Naive B cell (primary cell): ENCODE measurements around the gene GPN2. TPM values are rescaled to one million over a fixed set of nuclear protein-coding genes. Genes with fewer than 3 reads are reported as not detected.
A peak's percentile ranks its signal among the peaks of the same experiment; 100 is the strongest.

Experiments
- ATAC-seq, 2 donors: fragments of 150-1000 bp; cut with Tn5 transposase; 2 replicates each; pipeline ENCODE4 v1.10.0; 2021; ENCODE audit warnings: low read depth in 2 of 2, mild to moderate bottlenecking in 2 of 2, moderate library complexity in 2 of 2
- DNase-seq: peaks from one replicate; pipeline ENCODE4 v3.0.0; 2022
- H3K27ac Mint-ChIP-seq, 6 donors: one replicate each; pipeline ENCODE4 v1.8.0; 2020 to 2022; ENCODE audit warnings: mild to moderate bottlenecking in 6 of 6, mixed read lengths in 6 of 6, moderate library complexity in 5 of 6, inconsistent platforms in 2 of 6
- H3K27me3 Mint-ChIP-seq, 3 donors: one replicate each; pipeline ENCODE4 v1.8.0; 2021 to 2022; ENCODE audit warnings: mixed read lengths in 3 of 3, mild to moderate bottlenecking in 1 of 3
- H3K36me3 Mint-ChIP-seq, 2 donors: one replicate each; pipeline ENCODE4 v1.8.0; 2020 to 2022; ENCODE audit warnings: mixed read lengths in 2 of 2, inconsistent platforms in 1 of 2, mild to moderate bottlenecking in 1 of 2
- H3K4me1 Mint-ChIP-seq, 3 donors: one replicate each; pipeline ENCODE4 v1.8.0; 2020 to 2022; ENCODE audit warnings: mixed read lengths in 3 of 3, inconsistent platforms in 1 of 3, mild to moderate bottlenecking in 1 of 3, moderate library complexity in 1 of 3
- H3K4me3 Mint-ChIP-seq, 8 donors: one replicate each; pipeline ENCODE4 v1.8.0; 2020 to 2022; ENCODE audit warnings: mild to moderate bottlenecking in 8 of 8, mixed read lengths in 8 of 8, moderate library complexity in 8 of 8, inconsistent platforms in 2 of 8
- H3K9me3 Mint-ChIP-seq, 7 donors: one replicate each; pipeline ENCODE4 v1.8.0; 2020 to 2022; ENCODE audit warnings: mixed read lengths in 7 of 7, mild to moderate bottlenecking in 5 of 7, inconsistent platforms in 2 of 7, moderate library complexity in 1 of 7
- polyA plus RNA-seq, 6 donors: library from polyadenylated mRNA; unstranded; fragments of 300-500 nt; fragmentation: Illumina TruSeq; gene quantifications; one replicate each; pipeline ENCODE4 v1.2.3, GENCODE V29; 2021; ENCODE audit warnings: low read depth in 6 of 6

The GPN2 gene
- polyA plus RNA-seq, 6 donors from 2014 or later, result 3.4 to 15.1 (median 10.1) TPM

GRCh38 chr1:26831059-26831458 is 59.0 kb downstream of the GPN2 start:
- H3K4me3 Mint-ChIP-seq, result peak overlapping the region in 2 of 8 donors; percentile 6 to 57
- H3K9me3 Mint-ChIP-seq, result no peaks in the 10 kb centered on the region
- DNase-seq (no peak), ATAC-seq (no peak)
- no peaks in the 10 kb centered on the region for H3K36me3 Mint-ChIP-seq
- peak overlapping the region in 5 of 6 donors; percentile 16 to 99 (median 75) for H3K27ac Mint-ChIP-seq
- no peaks in the 10 kb centered on the region for H3K27me3 Mint-ChIP-seq
- H3K4me1 Mint-ChIP-seq, result peaks cover 55 to 66% (median 56%) of the 10 kb centered on the region in 3 donors

DNA sequence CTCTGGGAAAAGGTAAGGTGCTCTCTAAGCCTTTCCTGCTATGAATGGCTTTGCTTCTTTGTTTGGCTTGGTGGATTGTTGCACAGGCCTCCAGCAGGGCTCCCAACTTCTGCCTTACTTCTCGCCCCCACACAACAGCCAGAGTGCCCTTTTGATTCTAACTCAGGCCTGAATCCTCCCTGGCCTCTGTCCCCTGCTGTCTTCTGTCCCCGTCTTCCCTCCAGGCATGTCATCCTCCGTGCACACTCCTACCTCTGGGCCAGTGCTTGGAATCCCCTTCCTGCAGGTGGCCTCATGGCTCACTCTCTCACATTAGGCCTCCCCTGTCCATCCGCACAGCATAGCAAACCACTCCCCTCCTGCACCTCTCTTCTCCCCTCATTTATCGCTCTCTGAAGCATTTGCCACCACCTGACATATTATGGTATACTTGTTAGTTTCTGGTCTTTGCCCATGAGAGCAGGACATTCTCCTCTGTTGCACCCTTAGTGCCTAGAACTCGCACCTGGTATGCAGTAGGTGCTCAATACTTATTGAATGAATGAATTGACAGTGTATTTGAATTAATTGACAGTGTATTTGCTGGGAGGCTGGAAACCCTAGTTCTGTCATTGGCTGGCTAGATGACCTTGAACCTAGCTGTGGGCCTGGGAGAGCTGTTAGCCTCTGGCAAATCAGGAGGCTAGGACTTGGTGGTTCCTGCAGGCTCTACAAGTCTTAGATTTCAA is 60.7 kb downstream of the GPN2 start:
- Mint-ChIP-seq H3K4me3 (peak overlapping the region in 4 of 8 donors; percentile 20 to 79 (median 55)), H3K36me3 (no peaks in the 10 kb centered on the region), H3K4me1 (peaks cover 53 to 70% (median 54%) of the 10 kb centered on the region in 3 donors), H3K27ac (peak overlapping the region in 5 of 6 donors; percentile 23 to 91 (median 56)), H3K27me3 (peaks cover 0 to 5% (median 5%) of the 10 kb centered on the region in 3 donors), H3K9me3 (no peaks in the 10 kb centered on the region)
- no peak for ATAC-seq
- no peak for DNase-seq

DNA sequence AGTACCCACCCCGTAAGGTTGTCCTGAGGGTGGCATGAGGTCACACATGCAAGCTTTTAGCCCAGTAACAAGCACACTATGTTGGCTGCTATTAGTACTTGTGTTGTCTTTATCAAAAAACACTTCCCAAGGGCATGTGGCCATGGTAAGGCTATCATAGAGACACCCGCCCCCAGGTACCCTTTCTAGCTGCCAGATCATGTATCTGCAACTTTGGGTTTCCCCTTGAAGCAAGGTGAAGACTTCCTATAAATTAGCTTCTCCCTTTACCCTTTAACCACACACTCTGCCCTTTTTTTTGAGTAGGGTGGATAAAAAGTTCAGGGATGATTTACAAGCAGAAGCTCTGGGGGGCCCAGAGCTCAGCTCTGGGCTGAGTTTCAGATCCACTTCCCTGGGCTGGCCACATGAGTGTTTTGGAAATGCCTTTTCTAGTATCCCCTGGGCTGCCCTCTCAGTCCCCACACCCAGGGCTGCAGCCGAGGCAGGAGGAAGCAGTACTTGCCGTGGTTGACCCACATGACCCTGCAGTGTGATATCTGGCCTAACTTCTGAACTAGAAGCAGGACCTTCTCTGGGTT is 61.6 kb downstream of the GPN2 start:
- H3K4me3 Mint-ChIP-seq, result peak overlapping the region; percentile 72 to 94 (median 82)
- H3K36me3 Mint-ChIP-seq, result no peaks in the 10 kb centered on the region
- no peaks in the 10 kb centered on the region for H3K9me3 Mint-ChIP-seq
- ATAC-seq (peak in 1 of 2 donors; percentile 33), DNase-seq (no peak)
- H3K27ac Mint-ChIP-seq, result peak overlapping the region in 5 of 6 donors; percentile 38 to 91 (median 59)
- H3K27me3 Mint-ChIP-seq, result peaks cover 0 to 5% (median 5%) of the 10 kb centered on the region in 3 donors
- H3K4me1 Mint-ChIP-seq, result peaks cover 45 to 61% (median 45%) of the 10 kb centered on the region in 3 donors

- H3K4me3 Mint-ChIP-seq, result peak overlapping the region; percentile 75 to 94 (median 88)
- DNase-seq (no peak), ATAC-seq (no peak)
- H3K9me3 Mint-ChIP-seq, result no peaks in the 10 kb centered on the region
- peaks cover 37 to 57% (median 42%) of the 10 kb centered on the region in 3 donors for H3K4me1 Mint-ChIP-seq
- H3K36me3 Mint-ChIP-seq, result no peaks in the 10 kb centered on the region
- H3K27me3 Mint-ChIP-seq, result peaks cover 0 to 13% (median 12%) of the 10 kb centered on the region in 3 donors
- peak overlapping the region in 4 of 6 donors; percentile 55 to 94 (median 84) for H3K27ac Mint-ChIP-seq
Observed at GRCh38 chr1:26827663-26828062, 62.4 kb downstream of the GPN2 start.

DNA sequence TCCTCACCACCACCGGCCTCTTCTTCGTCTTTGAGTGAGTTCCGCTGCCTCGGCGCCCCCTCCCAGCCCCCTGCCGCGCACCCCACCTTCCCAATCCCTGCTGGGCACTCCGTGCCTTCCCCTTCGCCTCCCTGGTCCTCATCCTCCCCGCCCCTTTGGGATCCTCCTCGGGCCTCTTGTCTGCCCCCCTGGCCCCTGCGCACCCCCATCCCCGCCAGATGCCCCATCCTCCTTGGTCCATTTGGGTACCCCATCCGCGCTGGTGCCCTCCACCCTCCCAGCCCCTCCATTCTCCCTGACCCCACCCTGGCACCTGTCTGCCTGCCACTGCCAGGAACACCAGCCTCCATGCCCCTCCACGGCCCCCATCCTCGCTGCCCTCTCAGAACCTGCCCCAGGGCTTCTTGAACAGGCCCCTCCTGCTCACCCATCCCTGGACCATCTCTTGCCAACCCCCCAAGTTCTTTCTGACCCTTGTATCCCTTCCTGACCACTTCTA is 62.9 kb downstream of the GPN2 start:
- Mint-ChIP-seq H3K4me1 (peaks cover 32 to 52% (median 37%) of the 10 kb centered on the region in 3 donors), H3K27me3 (peaks cover 0 to 13% (median 13%) of the 10 kb centered on the region in 3 donors), H3K36me3 (no peaks in the 10 kb centered on the region), H3K27ac (peak overlapping the region in 4 of 6 donors; percentile 70 to 94 (median 84)), H3K4me3 (peak overlapping the region; percentile 75 to 94 (median 88)), H3K9me3 (no peaks in the 10 kb centered on the region)
- no peak for ATAC-seq
- DNase-seq, result no peak

DNA sequence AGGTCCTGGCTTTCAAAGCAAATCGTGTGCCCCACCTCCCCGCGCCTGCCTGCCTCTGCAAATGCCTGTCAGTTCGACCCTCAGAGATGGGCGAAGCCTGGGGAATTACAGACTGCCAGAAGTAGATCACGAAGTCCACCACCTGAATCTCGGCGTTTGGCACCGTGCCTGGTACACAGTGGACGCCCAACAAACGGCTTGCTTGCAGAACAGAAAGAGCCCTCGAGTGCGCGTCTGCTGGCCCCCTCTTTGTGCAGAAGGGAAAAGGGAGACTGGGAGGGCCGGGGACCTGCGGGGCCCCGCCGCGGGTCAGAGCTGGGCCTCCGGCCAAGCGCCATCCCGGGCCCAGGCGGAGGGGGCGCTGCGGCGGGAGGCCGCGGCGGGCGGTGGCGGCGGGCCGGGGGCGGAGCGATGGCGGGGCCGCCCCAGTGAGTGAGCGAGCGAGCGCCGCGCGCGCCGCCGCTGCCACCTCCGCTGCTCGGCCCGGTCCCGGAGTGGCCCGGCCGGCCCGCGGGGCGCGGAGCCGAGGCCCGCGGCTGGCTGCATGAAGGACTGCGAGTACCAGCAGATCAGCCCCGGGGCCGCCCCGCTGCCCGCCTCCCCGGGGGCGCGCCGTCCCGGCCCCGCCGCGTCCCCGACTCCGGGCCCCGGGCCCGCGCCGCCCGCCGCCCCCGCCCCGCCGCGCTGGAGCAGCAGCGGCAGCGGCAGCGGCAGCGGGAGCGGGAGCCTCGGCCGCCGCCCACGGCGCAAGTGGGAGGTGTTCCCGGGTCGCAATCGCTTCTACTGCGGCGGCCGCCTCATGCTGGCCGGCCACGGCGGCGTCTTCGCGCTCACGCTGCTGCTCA is 63.6 kb downstream of the GPN2 start, which contains the start of gene ZDHHC18:
ZDHHC18 (plus strand) TSS at position 428 of the 845 bp plus-strand sequence; CDS start at position 545, 117 bp downstream.
- DNase-seq (peak; percentile 70), ATAC-seq (peak; percentile 84 to 88)
- Mint-ChIP-seq H3K4me1 (peaks cover 28 to 51% (median 37%) of the 10 kb centered on the region in 3 donors), H3K36me3 (no peaks in the 10 kb centered on the region), H3K4me3 (peak within 1 kb of the TSS; percentile 85 to 95 (median 92)), H3K9me3 (no peaks in the 10 kb centered on the region), H3K27ac (peak within 1 kb of the TSS; percentile 62 to 94 (median 87)), H3K27me3 (peaks cover 0 to 13% (median 13%) of the 10 kb centered on the region in 3 donors)

Other genes starting within 250 kb of the GPN2 start
- 10 to 100 TPM in 5 of 6 donors, 1 to 10 TPM in 1; 8.8 to 38.2 (median 18.9) TPM for gene ARID1A, start 194.3 kb downstream of the GPN2 start, polyA plus RNA-seq
- 10 to 100 TPM in 4 of 6 donors, 1 to 10 TPM in 2; 7.8 to 14.2 (median 10.8) TPM for gene PIGV, start 102.3 kb downstream of the GPN2 start, polyA plus RNA-seq
- gene ZDHHC18, start 63.6 kb downstream of the GPN2 start, polyA plus RNA-seq, result 1 to 10 TPM; 2.2 to 7.9 (median 2.4) TPM
- not detected for gene SFN, start 27.1 kb downstream of the GPN2 start, polyA plus RNA-seq
- gene GPATCH3, start 10.2 kb upstream of the GPN2 start, polyA plus RNA-seq, result 10 to 100 TPM; 11.0 to 22.1 (median 15.5) TPM
- gene NR0B2, start 23.7 kb upstream of the GPN2 start, polyA plus RNA-seq, result not detected
- gene NUDC, start 31.5 kb upstream of the GPN2 start, polyA plus RNA-seq, result 100 to 1,000 TPM in 1 of 6 donors, 10 to 100 TPM in 5; 73.5 to 110 (median 86.7) TPM
- gene KDF1, start 70.2 kb upstream of the GPN2 start, polyA plus RNA-seq, result 1 to 10 TPM in 5 of 6 donors, not detected in 1; 1.2 to 2.5 (median 2.2) TPM
- not detected for gene TRNP1, start 103.4 kb upstream of the GPN2 start, polyA plus RNA-seq
- gene TENT5B, start 122.6 kb upstream of the GPN2 start, polyA plus RNA-seq, result not detected